IMR-90 (cell line): ENCODE measurements around the gene CD34. TPM values are rescaled to one million over a fixed set of nuclear protein-coding genes. Genes with fewer than 3 reads are reported as not detected.

ENCODE experiments used
- ATAC-seq: fragments of 200-7000 bp; cut with Tn5 transposase; 2 replicates; pipeline ENCODE4 v1.9.1; 2020; ENCODE audit warnings: low read depth, mild to moderate bottlenecking, moderate library complexity
- BruUV-seq: library from RNA; stranded (reverse); fragments of 400-500 nt; replicated peaks from 2 replicates; lab custom pipeline; 2021; lab: Mats Ljungman, UMichigan
- CTCF ChIA-PET: fragments of 300-600 bp; formaldehyde crosslinking; extraction: SDS; loops from one replicate; lab custom pipeline; 2021; ENCODE audit warnings: antibody characterized with exemption; lab: Yijun Ruan, JAX
- POLR2A ChIA-PET: fragments of 300-600 bp; sonication (Branson Sonifier 250); formaldehyde crosslinking; loops from one replicate; lab custom pipeline; 2022; ENCODE audit warnings: antibody characterized with exemption; ENCODE audit not compliant: unreplicated experiment; lab: Charles Lee
- DNase-seq: peaks from one replicate; pipeline ENCODE4 v3.0.0; 2013
- H2AFZ ChIP-seq: replicated peaks from 2 replicates; pipeline ENCODE3; 2013; ENCODE audit warnings: low read length, mild to moderate bottlenecking; ENCODE audit not compliant: poor library complexity
- H2AK5ac ChIP-seq: 2 replicates; pipeline ENCODE4 v1.6.1; 2013; ENCODE audit warnings: low read depth, low read length, inconsistent platforms
- H2AK9ac ChIP-seq: replicated peaks from 2 replicates; pipeline ENCODE3; 2013; ENCODE audit warnings: mild to moderate bottlenecking, low read depth, low read length, moderate library complexity; ENCODE audit not compliant: poor library complexity
- H2BK120ac ChIP-seq: 2 replicates; pipeline ENCODE4 v1.6.1; 2013; ENCODE audit warnings: low read depth, low read length, inconsistent platforms
- H2BK15ac ChIP-seq: 3 replicates; pipeline ENCODE4 v1.6.1; 2013; ENCODE audit warnings: low read depth, low read length, inconsistent platforms
- H2BK20ac ChIP-seq: 2 replicates; pipeline ENCODE4 v1.6.1; 2013; ENCODE audit warnings: low read depth, mild to moderate bottlenecking, inconsistent platforms, low read length, moderate library complexity
- H2BK5ac ChIP-seq: 2 replicates; pipeline ENCODE4 v1.6.1; 2013; ENCODE audit warnings: mild to moderate bottlenecking, low read depth, low read length, inconsistent platforms; ENCODE audit not compliant: poor library complexity, severe bottlenecking
- H3K14ac ChIP-seq: replicated peaks from 2 replicates; pipeline ENCODE4 v1.6.1; 2013; ENCODE audit warnings: low read depth, low read length, inconsistent platforms
- H3K18ac ChIP-seq: 2 replicates; pipeline ENCODE4 v1.6.1; 2013; ENCODE audit warnings: low read depth, low read length, control low read depth
- H3K23ac ChIP-seq: 2 replicates; pipeline ENCODE4 v1.6.1; 2013; ENCODE audit warnings: low read depth, low read length, inconsistent platforms
- H3K27ac ChIP-seq: 2 replicates; pipeline ENCODE4 v1.5.1; 2013; ENCODE audit warnings: mild to moderate bottlenecking, control low read depth, low read length; ENCODE audit not compliant: insufficient read depth
- H3K27me3 ChIP-seq: 2 replicates; pipeline ENCODE4 v1.6.1; 2013; ENCODE audit warnings: low read length; ENCODE audit not compliant: control insufficient read depth, insufficient read depth
- H3K36me3 ChIP-seq: 2 replicates; pipeline ENCODE4 v1.6.1; 2013; ENCODE audit warnings: low read length, mixed read lengths; ENCODE audit not compliant: control insufficient read depth, insufficient read depth
- H3K4ac ChIP-seq: 2 replicates; pipeline ENCODE4 v1.6.1; 2013; ENCODE audit warnings: low read depth, low read length, inconsistent platforms
- H3K4me1 ChIP-seq: 2 replicates; pipeline ENCODE4 v1.6.1; 2013; ENCODE audit warnings: low read length, mixed read lengths; ENCODE audit not compliant: control insufficient read depth, insufficient read depth
- H3K4me2 ChIP-seq: 2 replicates; pipeline ENCODE4 v1.6.1; 2013; ENCODE audit warnings: low read depth, mild to moderate bottlenecking, control low read depth, low read length, moderate library complexity
- H3K4me3 ChIP-seq: 2 replicates; pipeline ENCODE4 v1.5.1; 2013; ENCODE audit warnings: low read depth, mild to moderate bottlenecking, control low read depth, low read length, moderate library complexity; ENCODE audit not compliant: insufficient read depth
- H3K56ac ChIP-seq: 2 replicates; pipeline ENCODE4 v1.6.1; 2013; ENCODE audit warnings: low read length, inconsistent platforms; ENCODE audit not compliant: insufficient read depth; ENCODE audit errors: extremely low read depth
- H3K79me1 ChIP-seq, 2 experiments: 2 replicates each; pipeline ENCODE4 v1.6.1; 2013; ENCODE audit warnings: low read length in 2 of 2, inconsistent platforms in 1 of 2, low read depth in 1 of 2
- H3K9ac ChIP-seq: 2 replicates; pipeline ENCODE4 v1.6.1; 2013; ENCODE audit warnings: low read depth, low read length, control low read depth
- H3K9me1 ChIP-seq: 2 replicates; pipeline ENCODE4 v1.6.1; 2013; ENCODE audit warnings: low read length, inconsistent platforms; ENCODE audit not compliant: insufficient read depth
- H3K9me3 ChIP-seq: 2 replicates; pipeline ENCODE4 v1.6.1; 2013; ENCODE audit warnings: low read length; ENCODE audit not compliant: control insufficient read depth, insufficient read depth
- H4K20me1 ChIP-seq: 2 replicates; pipeline ENCODE4 v1.6.1; 2013; ENCODE audit warnings: low read length, inconsistent platforms; ENCODE audit not compliant: insufficient read depth
- H4K5ac ChIP-seq: 2 replicates; pipeline ENCODE4 v1.6.1; 2013; ENCODE audit warnings: mild to moderate bottlenecking, low read depth, low read length, control low read depth
- H4K8ac ChIP-seq, 2 experiments: 2 replicates each; pipeline ENCODE4 v1.6.1; 2013; ENCODE audit warnings: low read depth in 2 of 2, low read length in 2 of 2, control low read depth in 1 of 2, inconsistent platforms in 1 of 2
- H4K91ac ChIP-seq: 2 replicates; pipeline ENCODE4 v1.6.1; 2013; ENCODE audit warnings: low read depth, low read length, inconsistent platforms; ENCODE audit not compliant: insufficient read depth
- BHLHE40 ChIP-seq: fragments of 150-350 bp; IDR thresholded peaks from 2 replicates; pipeline ENCODE4 v1.6.1; 2016; ENCODE audit warnings: mild to moderate bottlenecking, low read depth, low read length
- CEBPB ChIP-seq: IDR thresholded peaks from 2 replicates; pipeline ENCODE4 v1.6.1; 2012; ENCODE audit warnings: low read depth, low read length, improper control_type of control experiment
- POLR2A ChIP-seq: IDR thresholded peaks from 2 replicates; pipeline ENCODE4 v1.6.1; 2012; ENCODE audit warnings: mild to moderate bottlenecking, low read depth, low read length
- RAD21 ChIP-seq: IDR thresholded peaks from 2 replicates; pipeline ENCODE4 v1.6.1; 2012; ENCODE audit warnings: low read length, improper control_type of control experiment
- RFX5 ChIP-seq: IDR thresholded peaks from 2 replicates; pipeline ENCODE4 v1.8.0; 2012; ENCODE audit warnings: low read depth, mild to moderate bottlenecking, low read length, moderate library complexity
- SMC3 ChIP-seq: fragments of 150-350 bp; IDR thresholded peaks from 2 replicates; pipeline ENCODE4 v1.6.1; 2016; ENCODE audit warnings: low read depth, mild to moderate bottlenecking, antibody characterized with exemption, low read length, moderate library complexity
- WGBS, 2 experiments: methylation state at CpG; one replicate each; pipeline versions ENCODE4 v1.1.5 to v1.1.7; 2013; ENCODE audit warnings: missing lambda C conversion rate in 2 of 2; ENCODE audit not compliant: insufficient read length in 1 of 2; ENCODE audit errors: extremely low coverage in 2 of 2; 5-methylcytosine and 5-hydroxymethylcytosine counted together
- dilution Hi-C: fragments of 300-500 bp; cut with HindIII; formaldehyde crosslinking; loops from one replicate; pipeline ENCODE4 v1.14.3; 2018; ENCODE audit warnings: low sequenced_read_pairs; ENCODE audit not compliant: unreplicated experiment
- in situ Hi-C: fragments of 300-500 bp; cut with MboI; formaldehyde crosslinking; loops from 3 replicates; pipeline ENCODE4 v1.14.3; 2019; ENCODE audit warnings: low sequenced_read_pairs, inconsistent platforms, mixed read lengths
- intact Hi-C: fragments of 100-400 bp; cut with micrococcal nuclease; formaldehyde crosslinking; loops from 2 replicates; pipeline ENCODE4 v1.10.0; 2022
- polyA plus RNA-seq, 3 experiments: library from polyadenylated mRNA; depleted of rRNA; stranded (reverse); fragments of >200 nt; gene quantifications; 2 replicates each; pipeline ENCODE4 v1.2.3, GENCODE V29; 2012; ENCODE audit warnings: low replicate concordance in 1 of 3
- total RNA-seq: library from RNA; depleted of rRNA; stranded (reverse); fragments of >200 nt; gene quantifications from 2 replicates; pipeline ENCODE4 v1.2.3, GENCODE V29; 2012
- TF ChIP-seq, protein P1 (sequence below): fragments of 150-350 bp; IDR thresholded peaks from 2 replicates; pipeline ENCODE4 v1.6.1; 2016; ENCODE audit warnings: low read depth, mild to moderate bottlenecking, low read length, moderate library complexity, borderline replicate concordance
- TF ChIP-seq, protein P2 (sequence below): fragments of 150-350 bp; IDR thresholded peaks from 2 replicates; pipeline ENCODE4 v1.6.1; 2017; ENCODE audit warnings: mild to moderate bottlenecking, antibody characterized with exemption, low read length, low read depth

The CD34 gene
- total and polyA plus RNA-seq, 2 of the 4 experiments (the other 2 are of a cell fraction), result 0.14 TPM; not detected in 1

DNA sequence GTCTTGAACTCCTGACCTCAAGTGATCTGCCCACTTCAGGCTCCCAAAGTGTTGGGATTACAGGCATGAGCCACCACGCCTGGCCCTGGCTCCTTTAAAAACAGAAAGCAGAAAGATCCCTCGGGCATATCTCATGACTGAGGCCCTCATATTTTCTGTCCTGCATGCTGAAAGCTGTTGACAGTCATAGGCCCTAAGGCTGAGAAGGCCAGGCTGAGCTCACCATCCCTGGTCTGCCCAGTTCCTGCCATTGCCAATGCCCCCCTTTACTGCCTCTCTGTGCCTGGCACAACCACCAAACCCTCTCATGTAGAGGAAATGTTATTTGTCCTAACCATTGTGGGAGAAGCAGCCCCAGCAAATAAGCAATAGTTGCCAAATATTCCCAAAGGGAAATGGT, 12.7 kb downstream of the CD34 start:
- H3K9ac ChIP-seq, result no peak overlapping the region
- no peak overlapping the region for H3K4me2 ChIP-seq
- no peak overlapping the region for H2AK5ac ChIP-seq
- no peak overlapping the region for H2BK15ac ChIP-seq
- no peak overlapping the region for H4K5ac ChIP-seq
- H2BK20ac ChIP-seq, result no peak overlapping the region
- no peak overlapping the region for H2AFZ ChIP-seq
- in situ Hi-C loops (no loop called here), dilution Hi-C loops (no loop called here), intact Hi-C loops (no loop called here)
- no peak overlapping the region for H3K4ac ChIP-seq
- 67% methylated on average over 1 of the region's 2 CpGs; no CpG with 5 or more reads in 1 of the 2 experiments for WGBS, 2 experiments
- H4K20me1 ChIP-seq, result no peaks in the 10 kb centered on the region
- H4K8ac ChIP-seq, result no peak overlapping the region
- H3K56ac ChIP-seq, result no peak overlapping the region
- no peaks in the 10 kb centered on the region for H3K4me1 ChIP-seq
- DNase-seq (no peak), ATAC-seq (no peak)
- no peaks in the 10 kb centered on the region for H3K9me3 ChIP-seq
- H2BK5ac ChIP-seq, result no peak overlapping the region
- POLR2A ChIA-PET, result no interaction called here
- H3K4me3 ChIP-seq, result no peak overlapping the region
- no peak overlapping the region for H3K18ac ChIP-seq
- BruUV-seq, result no TSS peak
- H2BK120ac ChIP-seq, result no peak overlapping the region
- no peak for TF ChIP-seq CEBPB
- TF ChIP-seq BHLHE40, result no peak
- no peak for TF ChIP-seq RAD21
- TF ChIP-seq, protein P1, sequence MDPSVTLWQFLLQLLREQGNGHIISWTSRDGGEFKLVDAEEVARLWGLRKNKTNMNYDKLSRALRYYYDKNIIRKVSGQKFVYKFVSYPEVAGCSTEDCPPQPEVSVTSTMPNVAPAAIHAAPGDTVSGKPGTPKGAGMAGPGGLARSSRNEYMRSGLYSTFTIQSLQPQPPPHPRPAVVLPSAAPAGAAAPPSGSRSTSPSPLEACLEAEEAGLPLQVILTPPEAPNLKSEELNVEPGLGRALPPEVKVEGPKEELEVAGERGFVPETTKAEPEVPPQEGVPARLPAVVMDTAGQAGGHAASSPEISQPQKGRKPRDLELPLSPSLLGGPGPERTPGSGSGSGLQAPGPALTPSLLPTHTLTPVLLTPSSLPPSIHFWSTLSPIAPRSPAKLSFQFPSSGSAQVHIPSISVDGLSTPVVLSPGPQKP, result no peak
- TF ChIP-seq SMC3, result no peak
- TF ChIP-seq RFX5, result no peak
- TF ChIP-seq POLR2A, result no peak
- TF ChIP-seq, protein P2, sequence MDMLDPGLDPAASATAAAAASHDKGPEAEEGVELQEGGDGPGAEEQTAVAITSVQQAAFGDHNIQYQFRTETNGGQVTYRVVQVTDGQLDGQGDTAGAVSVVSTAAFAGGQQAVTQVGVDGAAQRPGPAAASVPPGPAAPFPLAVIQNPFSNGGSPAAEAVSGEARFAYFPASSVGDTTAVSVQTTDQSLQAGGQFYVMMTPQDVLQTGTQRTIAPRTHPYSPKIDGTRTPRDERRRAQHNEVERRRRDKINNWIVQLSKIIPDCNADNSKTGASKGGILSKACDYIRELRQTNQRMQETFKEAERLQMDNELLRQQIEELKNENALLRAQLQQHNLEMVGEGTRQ, result no peak
- H3K23ac ChIP-seq, result no peak overlapping the region
- no peak overlapping the region for H2AK9ac ChIP-seq
- no peaks in the 10 kb centered on the region for H3K9me1 ChIP-seq
- no peak overlapping the region for H4K91ac ChIP-seq
- H3K79me1 ChIP-seq, result no peaks in the 10 kb centered on the region
- CTCF ChIA-PET, result interaction anchor here (1.6 kb wide), 1 partner anchor 65 kb away, joined by 5 read pairs; no protein-coding TSS in a partner anchor
- H3K27ac ChIP-seq, result no peak overlapping the region
- H3K14ac ChIP-seq, result no peak overlapping the region
- H3K27me3 ChIP-seq, result peaks cover 5% of the 10 kb centered on the region; the same call in 1 of the 2 replicates
- H3K36me3 ChIP-seq, result no peaks in the 10 kb centered on the region
